RCC 7860 (cell line): Measurements from ENCODE around the gene SEC14L2.

Experiments used
- DNase-seq: peaks from one replicate; pipeline ENCODE4 v3.0.0-alpha.2; 2015; ENCODE audit warnings: low spot score
- FAIRE-seq: peaks from 2 replicates; lab custom pipeline; 2012; peaks lifted over from hg19 to GRCh38; lab: Jason Lieb, UNC

SEC14L2 gene

GRCh38 chr22:30396871-30397655 is at the start of gene SEC14L2:
Gene SEC14L2 (plus strand): TSS chr22:30397018. CDS start chr22:30397117, 99 bp downstream.
- DNase-seq (peak; percentile 36), FAIRE-seq (no peak)

GRCh38 chr22:30347255-30347892 is 49.4 kb upstream of the SEC14L2 start:
- FAIRE-seq, result no peak
- no peak for DNase-seq

- FAIRE-seq, result no peak
- no peak for DNase-seq
Observed at GRCh38 chr22:30348404-30348803, 48.4 kb upstream of the SEC14L2 start.

GRCh38 chr22:30348809-30349208 is 48.0 kb upstream of the SEC14L2 start:
- no peak for DNase-seq
- no peak for FAIRE-seq

GRCh38 chr22:30351226-30351625 is 45.6 kb upstream of the SEC14L2 start:
- FAIRE-seq (no peak), DNase-seq (no peak)

- FAIRE-seq, result no peak
Observed at GRCh38 chr22:30354644-30355043, 42.2 kb upstream of the SEC14L2 start.

GRCh38 chr22:30356449-30357235 is 40.2 kb upstream of the SEC14L2 start, which contains the start of the genes CCDC157 and SF3A1:
Gene CCDC157 (plus strand): TSS chr22:30357007. CDS start chr22:30366001, 8,994 bp downstream.
Gene SF3A1 (minus strand): TSS chr22:30356894. CDS start chr22:30356792, 102 bp downstream.
- peak; percentile 57 for DNase-seq
- no peak for FAIRE-seq

More at GRCh38 chr22:30354644-30355043, 42.2 kb upstream of the SEC14L2 start:
- no peak for DNase-seq

- no peak for DNase-seq
- no peak for FAIRE-seq
Observed at GRCh38 chr22:30357236-30357570, 39.6 kb upstream of the SEC14L2 start.

- no peak for FAIRE-seq
- no peak for DNase-seq
Observed at GRCh38 chr22:30357650-30358215, 39.1 kb upstream of the SEC14L2 start.

GRCh38 chr22:30358541-30358940 is 38.3 kb upstream of the SEC14L2 start:
- DNase-seq (no peak), FAIRE-seq (no peak)

GRCh38 chr22:30361916-30362650 is 34.7 kb upstream of the SEC14L2 start:
- no peak for FAIRE-seq
- no peak for DNase-seq

GRCh38 chr22:30362651-30363281 is 34.1 kb upstream of the SEC14L2 start:
- DNase-seq (no peak), FAIRE-seq (no peak)

GRCh38 chr22:30365891-30366290 is 30.9 kb upstream of the SEC14L2 start:
- DNase-seq, result no peak
- no peak for FAIRE-seq

- FAIRE-seq (no peak), DNase-seq (no peak)
Observed at GRCh38 chr22:30368420-30368819, 28.4 kb upstream of the SEC14L2 start.

- FAIRE-seq (no peak), DNase-seq (no peak)
Observed at GRCh38 chr22:30370641-30371230, 26.1 kb upstream of the SEC14L2 start.

- DNase-seq (no peak), FAIRE-seq (no peak)
Observed at GRCh38 chr22:30371321-30371720, 25.5 kb upstream of the SEC14L2 start.

- no peak for FAIRE-seq
- DNase-seq, result no peak
Observed at GRCh38 chr22:30371981-30372380, 24.8 kb upstream of the SEC14L2 start.

- DNase-seq, result no peak
- no peak for FAIRE-seq
Observed at GRCh38 chr22:30372915-30373314, 23.9 kb upstream of the SEC14L2 start.
